GM19025 (cell line): ENCODE measurements around the gene SND1.

ENCODE experiments used
- ATAC-seq: cut with Tn5 transposase; IDR thresholded peaks from one replicate; pipeline ENCODE4 v1.9.1; 2021; ENCODE audit warnings: mild to moderate bottlenecking, low read depth, moderate library complexity; ENCODE audit not compliant: unreplicated experiment

Gene SND1

GRCh38 chr7:127651556-127652332 is at the start of gene SND1:
SND1 (plus strand) TSS chr7:127652194; CDS start chr7:127652374, 180 bp downstream.
- peak; percentile 91 for ATAC-seq

- no peak for ATAC-seq
Observed at GRCh38 chr7:127608446-127608845, 43.5 kb upstream of the SND1 start.

- ATAC-seq, result no peak
Observed at GRCh38 chr7:127609297-127609696, 42.7 kb upstream of the SND1 start.

- no peak for ATAC-seq
Observed at GRCh38 chr7:127612263-127612662, 39.7 kb upstream of the SND1 start.

GRCh38 chr7:127616724-127617123 is 35.3 kb upstream of the SND1 start:
- no peak for ATAC-seq

GRCh38 chr7:127618042-127618441 is 34.0 kb upstream of the SND1 start, which contains the start of gene PAX4:
PAX4 (minus strand) TSS chr7:127618142; CDS start chr7:127615928, 2,214 bp downstream.
- no peak for ATAC-seq

- no peak for ATAC-seq
Observed at GRCh38 chr7:127618775-127619174, 33.2 kb upstream of the SND1 start.

- ATAC-seq, result no peak
Observed at GRCh38 chr7:127619681-127620405, 32.2 kb upstream of the SND1 start.

- no peak for ATAC-seq
Observed at GRCh38 chr7:127620406-127621233, 31.4 kb upstream of the SND1 start.

- no peak for ATAC-seq
Observed at GRCh38 chr7:127625331-127625730, 26.7 kb upstream of the SND1 start.

- no peak for ATAC-seq
Observed at GRCh38 chr7:127628445-127628844, 23.5 kb upstream of the SND1 start.

GRCh38 chr7:127629268-127629854 is 22.6 kb upstream of the SND1 start:
- no peak for ATAC-seq

- no peak for ATAC-seq
Observed at GRCh38 chr7:127632276-127632910, 19.6 kb upstream of the SND1 start.

- no peak for ATAC-seq
Observed at GRCh38 chr7:127635659-127636285, 16.2 kb upstream of the SND1 start.

- no peak for ATAC-seq
Observed at GRCh38 chr7:127638197-127638596, 13.8 kb upstream of the SND1 start.

GRCh38 chr7:127644484-127644883 is 7.5 kb upstream of the SND1 start:
- ATAC-seq, result no peak

- no peak for ATAC-seq
Observed at GRCh38 chr7:127647636-127648035, 4.4 kb upstream of the SND1 start.

GRCh38 chr7:127648986-127649385 is 3.0 kb upstream of the SND1 start:
- no peak for ATAC-seq

- ATAC-seq, result no peak
Observed at GRCh38 chr7:127650847-127651555, 993 bp upstream of the SND1 start.
